ENCODE data around the gene PODXL. TPM values are rescaled to one million over a fixed set of nuclear protein-coding genes. Genes with fewer than 3 reads are reported as not detected.
"Not testable (repeated sequence)": the region's sequence is repeated elsewhere in the genome, so short reads cannot be mapped to it uniquely, and the experiment has no call there.

The PODXL gene
- total RNA-seq, 1 experiment from 2014 or later = 27.1 TPM

DNA sequence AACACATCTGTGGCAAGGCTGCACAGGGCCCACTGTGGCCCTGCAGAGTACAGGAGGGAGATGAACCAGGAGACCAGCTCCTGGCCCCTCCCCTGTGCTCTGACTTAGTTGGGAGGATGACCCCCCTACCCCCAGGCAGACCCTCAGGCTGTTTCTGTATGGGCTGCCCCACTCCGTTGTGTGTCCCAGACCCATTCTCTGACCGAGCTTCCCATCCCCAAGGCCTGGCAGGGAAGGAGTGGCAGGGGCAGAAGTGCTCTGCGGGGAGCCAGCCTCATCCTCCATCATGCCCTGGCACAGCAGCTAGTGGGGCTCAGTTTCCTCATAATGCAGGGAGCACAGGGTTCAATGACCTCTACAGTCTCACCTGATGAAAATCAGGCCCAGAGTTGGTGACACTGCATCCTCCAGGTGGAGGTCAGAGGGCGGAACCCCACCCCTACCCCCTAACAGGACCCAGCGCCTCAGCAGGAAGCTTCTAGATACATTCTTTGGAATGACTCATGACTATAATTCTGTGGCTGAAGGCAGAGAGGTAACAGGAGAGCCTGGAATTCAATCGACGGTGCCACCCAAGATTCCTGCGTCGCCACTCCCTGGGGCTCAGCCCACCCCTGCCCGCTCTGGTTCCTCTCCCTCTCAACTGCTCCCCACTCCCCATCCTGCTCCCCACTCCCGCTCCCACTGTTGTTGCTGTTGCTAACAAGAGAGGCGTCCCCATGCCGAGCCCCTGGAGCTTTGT is 18.2 kb downstream of the PODXL start:
- peak; percentile 93 for DNase-seq (ENCODE audit: low read depth)

DNA sequence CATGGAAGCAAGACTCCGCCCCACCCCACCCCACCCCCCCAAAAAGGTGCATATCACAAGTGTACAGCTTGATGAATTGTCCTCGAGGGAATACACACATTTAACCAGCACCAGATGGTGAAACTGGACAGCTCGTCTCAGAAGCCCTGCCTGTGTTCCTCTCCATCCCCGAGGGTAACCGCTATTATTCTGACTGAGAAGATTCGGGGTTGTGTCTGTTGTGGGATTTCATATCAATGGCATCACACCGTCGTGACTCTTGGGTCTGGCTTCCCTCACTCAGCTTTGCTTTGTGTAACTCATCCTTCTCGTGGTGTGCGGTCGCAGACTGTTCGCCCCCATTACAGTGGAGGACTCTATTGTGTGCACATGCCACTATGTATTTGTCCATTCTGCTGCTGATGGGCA is 18.9 kb downstream of the PODXL start:
- no peak for DNase-seq (ENCODE audit: low read depth)

DNA sequence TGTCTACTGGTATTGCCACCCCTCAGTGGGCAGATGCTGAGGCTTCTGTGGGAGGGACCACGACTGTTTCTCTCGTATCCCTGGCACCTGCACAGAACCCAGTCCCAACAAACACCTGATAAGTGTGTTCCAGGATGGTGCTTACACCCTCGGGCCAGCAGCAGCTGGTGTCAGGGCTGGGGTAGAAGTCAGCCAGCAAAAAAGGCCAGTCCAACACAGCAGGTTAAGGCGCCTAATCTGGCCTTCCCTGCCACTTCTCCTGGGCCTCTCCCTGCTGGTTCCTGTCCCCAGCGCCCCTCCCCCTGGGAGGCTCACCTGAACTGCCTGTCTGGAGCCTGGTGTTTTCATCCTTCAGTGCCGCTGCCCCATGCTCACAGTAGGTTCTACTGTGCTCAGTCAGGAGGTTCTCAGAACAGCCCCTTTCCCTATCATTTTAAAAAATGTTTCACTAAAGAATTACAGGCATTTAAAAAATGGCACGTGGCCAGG is 20.0 kb downstream of the PODXL start:
- DNase-seq (ENCODE audit: low read depth) = no peak

DNA sequence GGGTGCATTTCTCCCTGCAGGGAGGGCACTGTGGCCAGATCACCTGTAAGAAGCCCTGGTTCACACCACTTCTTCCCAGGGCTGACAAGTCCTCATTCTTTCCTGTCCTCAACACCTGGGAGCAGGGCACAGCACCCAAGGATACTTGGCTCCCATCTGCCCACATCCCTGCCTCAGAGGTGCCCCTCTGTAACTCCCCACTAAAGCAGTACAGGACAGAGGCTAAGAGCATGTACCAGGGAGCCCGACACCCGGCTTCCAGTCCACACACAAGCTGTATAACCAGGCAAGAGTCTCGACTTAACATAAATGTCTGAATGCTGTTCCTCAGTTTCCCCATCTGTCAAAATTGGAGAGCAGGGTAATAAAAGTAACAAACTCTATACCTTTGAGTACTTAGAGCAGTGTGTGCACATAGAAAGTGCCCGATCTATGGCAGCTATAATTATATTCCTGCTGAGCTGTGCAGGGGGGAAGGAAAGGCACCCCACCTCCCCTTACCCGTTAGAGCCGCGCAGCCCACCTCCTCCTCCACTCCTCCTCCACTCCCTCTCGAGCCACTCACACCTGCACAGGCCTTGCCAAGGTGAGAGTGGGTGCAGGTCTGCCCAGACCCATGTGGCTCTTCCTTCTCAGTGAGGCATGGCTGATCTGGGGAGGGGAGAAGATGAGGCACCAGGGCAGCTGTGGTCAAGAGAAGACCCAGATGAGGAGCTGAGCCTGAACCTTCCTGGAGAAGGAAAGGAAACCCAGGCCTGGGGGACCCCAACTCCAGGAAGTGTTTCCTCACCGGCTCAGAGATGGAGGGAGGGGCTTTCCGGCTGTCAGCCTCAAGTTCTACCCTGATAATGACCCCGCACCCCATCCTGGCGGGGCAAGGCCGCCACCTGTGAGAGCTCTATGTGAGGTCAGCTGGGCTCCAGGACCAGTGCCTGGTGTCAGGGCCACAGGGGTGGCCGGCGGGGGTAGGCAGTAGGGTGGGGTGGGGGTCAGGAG is 22.6 kb downstream of the PODXL start:
- DNase-seq (ENCODE audit: low read depth) = no peak

DNA sequence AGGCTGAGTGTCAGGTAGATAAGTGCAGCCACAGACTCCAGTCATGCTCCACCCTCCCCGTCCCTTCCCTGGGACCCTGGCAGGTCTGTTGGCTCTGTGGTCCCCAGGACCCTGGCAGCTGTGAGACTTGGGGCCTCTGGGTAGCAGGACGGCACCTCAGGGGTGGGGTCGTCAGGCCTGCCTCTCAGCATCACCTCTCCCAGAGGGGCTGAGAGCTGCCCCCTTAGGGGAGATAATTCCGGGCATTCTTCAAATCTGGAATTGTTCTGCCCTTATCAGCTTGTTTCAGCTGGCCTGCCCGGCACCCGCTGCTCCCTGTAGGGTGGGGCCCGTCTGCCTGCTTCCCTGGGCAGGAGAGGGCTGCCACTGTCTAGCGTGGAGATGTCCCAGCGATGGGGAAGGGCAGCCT is 23.3 kb downstream of the PODXL start:
- DNase-seq (ENCODE audit: low read depth) = no peak

DNA sequence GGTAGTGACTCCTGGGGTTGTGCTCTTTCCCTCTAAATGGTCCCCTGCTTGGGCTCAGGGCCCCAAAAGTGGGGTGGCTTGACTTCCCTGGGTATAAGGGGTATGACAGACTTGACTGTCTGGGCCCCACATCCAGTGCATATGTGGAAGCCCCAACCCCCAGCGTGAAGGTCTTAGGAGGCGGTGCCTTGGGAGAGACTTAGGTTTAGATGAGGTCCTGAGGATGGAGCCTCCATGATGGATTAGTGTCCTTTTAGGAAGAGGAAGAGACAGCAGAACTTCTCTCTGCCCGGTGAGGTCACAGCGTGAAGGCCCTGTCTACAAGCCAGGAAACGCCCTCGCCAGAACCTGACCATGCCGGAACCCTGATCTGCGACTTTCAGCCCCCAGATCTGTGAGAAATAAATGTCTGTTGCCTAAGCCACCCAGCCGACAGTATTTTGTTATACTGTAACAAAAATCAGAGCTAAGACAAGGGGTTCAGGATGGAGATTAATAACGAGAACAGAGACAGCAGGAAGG is 23.8 kb downstream of the PODXL start:
- DNase-seq (ENCODE audit: low read depth) = no peak

DNA sequence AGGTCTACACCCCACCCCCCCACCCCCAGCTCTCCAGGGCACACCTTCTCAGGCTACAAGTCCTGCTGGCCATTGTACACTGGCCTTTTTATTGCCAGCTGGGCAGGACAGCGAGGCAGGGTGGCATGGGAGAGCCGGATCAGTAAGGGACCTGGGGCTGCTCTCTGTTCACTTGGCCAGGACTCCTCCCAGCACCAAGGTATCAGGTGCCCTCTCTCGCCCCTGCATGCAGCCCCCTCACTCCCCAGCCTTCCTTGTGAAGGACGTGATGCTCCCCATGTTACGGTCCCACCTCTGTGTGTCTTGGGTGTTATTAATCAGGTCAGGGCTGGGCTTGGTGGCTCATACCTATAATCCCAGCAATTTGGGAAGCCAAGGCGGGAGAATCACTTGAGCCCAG is 26.3 kb downstream of the PODXL start:
- no peak for DNase-seq (ENCODE audit: low read depth)

DNA sequence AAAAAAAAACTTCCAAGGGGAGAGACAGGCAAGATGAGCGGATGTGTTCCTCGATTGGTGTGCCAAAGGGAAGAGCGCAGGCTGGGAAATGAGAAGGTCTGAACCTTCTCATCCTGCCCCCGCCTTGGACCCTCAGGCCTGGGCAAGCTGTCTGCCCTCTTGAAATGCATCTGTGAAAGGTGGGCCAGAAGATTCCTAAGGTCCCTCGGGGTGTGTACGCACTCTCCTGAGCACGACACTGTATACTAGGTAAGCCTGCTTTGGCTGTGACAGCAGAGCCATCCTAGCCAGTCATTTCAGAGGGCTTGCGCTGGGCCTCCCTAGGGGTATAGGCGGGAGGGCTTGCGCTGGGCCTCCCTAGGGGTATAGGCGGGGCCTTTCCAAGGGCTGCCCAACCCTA is 26.8 kb downstream of the PODXL start:
- no peak for DNase-seq (ENCODE audit: low read depth)

DNA sequence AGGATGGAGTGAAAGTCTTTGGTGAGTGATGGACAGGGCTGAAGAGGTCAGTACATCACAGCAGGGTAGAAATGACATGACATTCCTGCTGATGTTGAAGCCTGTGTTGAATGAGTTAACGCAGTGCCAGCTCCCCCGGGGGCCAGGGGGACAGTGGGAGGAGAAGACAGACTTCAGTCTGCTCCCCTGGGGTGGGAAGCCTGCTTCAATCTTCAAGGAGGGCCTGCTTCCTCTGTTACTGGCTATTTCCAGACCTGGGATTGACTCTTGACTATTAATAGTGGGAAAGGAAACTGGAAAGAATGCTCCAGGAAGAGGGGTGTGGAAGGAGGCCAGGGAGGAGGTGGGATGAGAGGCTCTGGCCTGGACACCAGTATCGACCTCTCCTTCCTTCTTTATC is 27.2 kb downstream of the PODXL start:
- DNase-seq (ENCODE audit: low read depth) = no peak

DNA sequence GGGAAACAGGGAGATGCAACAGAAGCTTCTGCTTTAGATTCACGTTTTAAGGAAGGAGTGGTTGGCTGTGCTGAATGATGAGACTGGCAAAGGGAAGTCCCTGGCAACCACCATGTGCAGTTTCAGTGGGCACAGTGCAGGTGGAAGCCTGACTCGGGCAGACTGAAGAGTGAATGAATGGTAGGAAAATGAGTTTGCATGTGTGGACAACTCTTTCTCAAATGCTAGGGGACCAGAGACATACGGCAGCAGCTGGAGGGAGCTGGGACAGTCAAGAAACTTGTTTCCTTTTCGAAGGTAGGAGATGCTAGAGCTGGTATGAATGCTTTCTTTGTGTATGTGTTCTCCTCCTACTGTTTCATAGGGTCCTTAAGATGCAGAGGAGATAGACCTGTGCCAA is 29.0 kb downstream of the PODXL start:
- no peak for DNase-seq (ENCODE audit: low read depth)

DNA sequence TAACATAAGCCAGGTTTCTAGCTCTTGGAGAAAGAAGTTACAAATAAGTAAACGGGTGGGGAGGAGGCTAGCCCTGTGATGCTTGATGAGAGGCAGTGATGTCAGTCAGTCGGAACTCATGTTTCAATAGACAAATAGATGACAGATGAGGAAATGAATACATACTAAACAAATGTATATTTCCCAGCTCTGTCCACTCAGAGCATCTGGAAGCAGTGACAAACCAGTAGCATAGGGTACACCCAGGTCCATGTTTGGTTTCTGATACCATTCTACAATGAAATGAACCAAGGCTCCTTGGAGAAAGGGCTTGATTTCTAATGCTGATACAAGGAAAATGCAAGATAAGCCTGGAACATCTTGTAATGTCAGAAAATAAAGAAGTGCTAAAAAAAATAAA is 30.6 kb downstream of the PODXL start:
- DNase-seq (ENCODE audit: low read depth) = no peak

DNA sequence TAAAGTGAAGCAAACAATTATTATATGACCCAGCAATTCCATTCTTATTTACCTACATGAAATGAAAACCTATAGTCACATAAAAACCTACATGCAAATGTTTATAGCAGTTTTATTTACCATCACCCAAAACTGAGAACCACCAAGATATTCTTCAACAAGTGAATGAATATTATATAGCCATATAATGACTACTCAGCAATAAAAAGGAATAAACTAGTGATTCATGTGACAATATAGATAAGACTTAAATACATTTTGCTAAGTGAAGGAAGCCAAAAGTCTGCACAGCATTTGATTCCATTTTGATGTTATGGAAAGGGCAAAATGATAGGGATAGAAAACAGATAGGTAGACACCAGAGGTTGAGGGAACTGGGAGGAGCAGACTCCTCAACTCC is 31.7 kb downstream of the PODXL start:
- DNase-seq (ENCODE audit: low read depth) = no peak

DNA sequence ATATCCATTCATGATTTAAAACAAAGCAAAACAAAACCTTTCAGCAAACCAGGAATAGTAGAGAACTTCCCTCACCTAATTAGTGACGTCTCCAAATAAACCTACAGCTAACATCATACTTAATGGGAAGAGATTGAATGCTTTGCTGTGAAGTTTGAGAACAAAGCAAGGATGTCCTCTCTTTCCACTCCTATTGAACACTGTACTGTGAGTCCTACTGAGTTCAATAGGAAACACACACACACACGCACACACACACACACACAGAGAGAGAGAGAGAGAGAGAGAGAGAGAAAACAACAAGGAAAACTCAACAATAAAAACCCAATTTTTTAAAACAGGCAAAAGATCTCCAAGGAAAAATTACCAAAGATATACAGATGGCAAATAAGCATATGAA is 32.3 kb downstream of the PODXL start:
- no peak for DNase-seq (ENCODE audit: low read depth)

DNA sequence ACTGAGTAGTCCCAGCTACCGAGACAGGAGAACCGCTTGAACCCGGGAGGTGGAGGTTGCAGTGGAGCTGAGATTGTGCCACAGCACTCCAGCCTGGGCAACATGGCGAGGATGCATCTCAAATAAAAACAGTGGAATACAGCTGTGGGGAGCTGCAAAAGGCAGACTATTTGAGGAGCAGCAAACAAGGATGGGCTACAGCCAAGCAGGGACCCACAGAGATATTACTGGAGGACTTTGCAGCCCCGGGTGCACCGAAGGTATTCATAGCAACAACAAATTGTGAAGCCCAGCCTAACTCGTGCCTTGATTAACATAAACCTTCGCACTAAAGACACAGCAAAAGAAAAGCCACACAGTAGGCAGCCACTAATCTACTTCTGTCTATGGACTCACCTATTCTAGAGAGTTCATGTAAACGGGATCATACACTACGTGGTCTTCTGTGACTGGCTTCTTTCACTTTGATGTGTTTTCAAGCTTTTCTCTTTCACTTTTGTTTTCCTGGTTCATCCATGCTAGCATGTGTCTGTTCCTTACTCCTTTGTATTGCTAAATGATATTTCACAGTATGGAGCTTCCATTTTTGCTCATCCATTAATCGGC is 34.0 kb downstream of the PODXL start:
- DNase-seq (ENCODE audit: low read depth) = peak; percentile 59

DNA sequence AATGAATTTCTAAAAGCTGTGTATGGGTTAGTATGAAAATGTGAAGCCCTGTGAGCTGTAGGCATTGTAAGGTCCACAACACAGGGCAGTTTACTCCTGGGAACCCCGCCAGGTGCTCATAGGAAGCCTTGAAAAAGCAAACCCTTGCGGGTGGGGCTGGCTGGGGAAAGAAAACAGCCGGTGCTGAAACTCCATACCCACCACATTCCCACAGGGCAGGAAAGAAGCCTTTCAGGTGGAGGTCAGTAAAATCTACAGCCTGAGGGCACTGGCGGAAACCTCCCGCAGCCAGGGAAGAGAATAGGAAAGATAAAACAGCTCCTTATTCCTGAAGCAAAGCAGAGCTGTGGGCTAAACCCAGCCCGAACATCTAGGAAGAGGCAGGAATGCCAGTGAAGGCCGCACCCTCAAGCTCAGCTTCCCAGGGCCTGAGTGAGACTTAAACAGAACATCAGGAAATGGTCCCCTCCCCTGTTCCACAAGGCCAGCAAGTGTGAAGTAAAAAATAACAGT is 34.7 kb downstream of the PODXL start:
- DNase-seq (ENCODE audit: low read depth) = peak; percentile 73

DNA sequence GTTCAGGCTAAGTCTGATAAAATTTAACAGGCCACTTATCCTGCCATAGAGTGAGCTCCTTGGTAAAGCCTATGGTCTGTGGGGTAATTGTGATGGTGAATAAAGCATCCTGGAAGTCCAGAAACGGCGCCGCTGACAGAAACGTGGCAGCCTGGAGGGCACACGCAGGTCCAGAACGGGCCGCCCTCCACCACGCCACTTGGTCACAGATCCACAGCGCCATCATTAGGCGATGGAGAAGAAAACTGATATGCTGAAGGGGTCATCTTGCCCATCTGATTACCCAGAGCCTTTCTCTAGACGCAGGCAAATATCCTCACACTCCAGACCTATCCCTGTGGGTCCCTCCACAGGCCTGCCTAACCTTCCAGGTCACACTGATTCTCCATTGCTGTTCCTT is 37.8 kb downstream of the PODXL start:
- DNase-seq (ENCODE audit: low read depth) = no peak

DNA sequence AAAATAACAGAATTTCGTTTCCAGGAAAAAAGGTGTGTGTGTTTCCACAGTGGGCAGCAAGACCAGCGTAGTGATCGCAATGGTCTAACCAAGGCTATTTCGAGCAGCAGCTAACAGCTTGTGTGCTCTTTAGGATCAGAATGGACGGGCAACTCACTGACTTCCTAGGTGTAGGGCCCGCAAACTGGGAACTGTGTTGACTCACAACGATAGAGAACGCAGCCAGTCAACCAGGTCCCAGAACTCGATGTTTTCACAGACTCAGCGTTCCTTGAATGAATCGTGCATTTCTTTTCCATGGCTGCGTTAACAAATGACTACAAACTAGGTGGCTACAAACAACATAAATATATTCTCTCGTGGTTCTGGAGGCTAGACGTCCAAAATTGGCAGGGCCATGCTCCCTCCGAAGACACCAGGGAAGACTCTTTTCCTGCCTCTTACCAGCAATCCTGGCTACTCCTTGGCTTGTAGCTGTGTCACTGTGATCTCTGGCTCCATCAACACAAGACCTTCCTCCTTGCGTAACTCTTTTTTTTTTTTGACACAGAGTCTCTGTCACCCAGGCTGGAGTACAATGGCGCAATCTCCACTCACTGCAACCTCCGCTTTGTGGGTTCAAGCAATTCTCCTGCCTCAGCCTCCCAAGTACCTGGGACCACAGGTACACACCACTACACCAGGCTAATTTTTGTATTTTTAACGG is 39.1 kb downstream of the PODXL start:
- no peak for DNase-seq (ENCODE audit: low read depth)

DNA sequence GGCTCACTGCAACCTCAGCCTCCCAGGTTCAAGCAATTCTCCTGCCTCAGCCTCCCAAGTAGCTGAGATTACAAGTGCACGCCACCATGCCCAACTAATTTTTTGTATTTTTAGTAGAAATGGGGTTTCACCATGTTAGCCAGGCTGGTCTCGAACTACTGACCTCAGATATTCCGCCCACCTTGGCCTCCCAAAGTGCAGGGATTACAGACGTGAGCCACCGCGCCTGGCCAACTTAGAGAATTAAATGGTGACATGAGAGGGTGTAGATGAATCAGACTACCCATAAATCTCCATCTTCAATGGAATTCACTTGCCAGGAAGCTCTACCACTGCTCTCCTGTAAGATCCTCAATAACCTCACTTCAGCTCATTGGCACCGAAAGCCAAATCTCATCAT is 41.0 kb downstream of the PODXL start:
- DNase-seq (ENCODE audit: low read depth) = not testable (repeated sequence)

DNA sequence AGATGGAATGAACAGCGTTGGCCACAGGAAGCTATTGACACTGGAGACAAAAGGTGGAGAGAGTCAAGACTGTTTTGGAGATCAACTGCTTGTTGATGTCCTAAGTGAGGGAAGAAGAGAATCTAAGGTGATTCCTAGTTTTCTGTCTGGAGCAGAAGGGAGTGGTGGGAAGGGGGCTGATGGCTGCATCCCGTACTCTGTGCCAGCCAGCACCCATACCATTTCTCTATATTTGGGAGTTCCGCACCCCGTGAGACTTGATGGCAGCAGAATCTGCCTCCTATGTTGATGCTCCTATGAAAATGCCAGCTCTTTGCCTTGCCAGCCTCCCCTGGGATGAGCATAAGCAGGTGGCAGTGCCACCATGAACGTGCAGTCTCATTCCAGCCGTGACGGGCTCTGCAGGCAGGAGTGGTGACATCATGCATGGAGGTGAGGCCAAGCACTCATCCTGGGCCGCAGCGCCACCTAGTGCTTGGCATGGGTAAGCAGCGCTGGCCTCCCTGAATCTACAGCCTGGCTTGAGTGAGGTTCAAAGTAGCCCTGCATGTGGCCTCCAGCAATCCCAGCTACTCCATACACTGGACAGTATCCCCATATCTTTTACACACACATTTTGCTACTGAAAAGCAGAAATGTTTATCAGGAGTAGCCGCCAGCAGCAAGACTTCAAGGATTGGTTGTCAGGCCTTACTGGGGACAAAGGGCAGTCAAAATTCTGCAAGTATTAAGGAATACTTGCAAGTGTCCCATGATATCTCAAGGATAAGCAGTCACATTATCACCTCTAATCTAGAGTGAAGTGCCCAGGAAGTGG is 43.0 kb downstream of the PODXL start:
- DNase-seq (ENCODE audit: low read depth) = peak; percentile 97

DNA sequence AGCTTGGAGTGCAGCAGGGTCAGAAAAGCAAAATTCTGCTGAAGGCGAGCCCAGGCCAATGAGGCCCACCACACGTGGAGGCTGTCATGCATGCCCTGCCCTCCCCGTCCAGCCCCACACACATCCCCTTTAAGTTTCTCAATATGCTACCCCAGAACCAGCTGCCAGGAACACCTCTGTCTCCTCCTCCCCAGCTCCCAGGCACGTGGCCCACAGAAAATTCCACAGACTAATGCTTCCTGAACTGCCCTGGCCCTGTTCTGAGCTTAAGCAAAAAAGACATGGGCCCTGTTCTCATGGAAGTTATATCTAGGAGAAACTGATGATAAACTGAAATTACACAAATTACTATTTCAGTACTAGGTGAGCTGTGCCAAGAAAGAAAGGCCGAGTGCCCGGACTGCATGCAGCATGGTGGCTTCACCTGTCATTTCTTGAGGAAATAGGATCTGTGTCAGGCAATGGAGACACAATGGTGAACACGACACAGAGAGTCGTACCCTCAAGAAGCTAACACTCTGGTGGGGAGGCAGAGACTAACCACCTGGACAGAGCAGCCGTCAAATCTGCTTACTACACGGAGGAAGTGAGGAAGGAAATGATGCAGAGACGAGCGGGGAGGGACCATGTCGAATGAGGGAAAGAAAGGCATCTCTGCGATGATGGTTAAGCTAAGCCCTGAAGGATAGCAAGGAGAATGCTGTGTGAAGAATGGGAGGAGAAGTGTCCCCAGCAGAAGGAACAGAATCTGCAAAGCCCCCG is 44.5 kb downstream of the PODXL start:
- DNase-seq (ENCODE audit: low read depth) = no peak
